ENCODE results near the gene ZC3H12C.
A peak's percentile ranks its signal among the peaks of the same experiment; 100 is the strongest.
"Not testable (repeated sequence)": the region's sequence is repeated elsewhere in the genome, so short reads cannot be mapped to it uniquely, and the experiment has no call there.

ZC3H12C gene

GRCh38 chr11:110092515-110093406, at the start of gene ZC3H12C:
Gene ZC3H12C, plus strand, starts transcription at chr11:110093392. Its CDS starts 20 bp downstream, at chr11:110093412.
- peak; percentile 66 to 87 for DNase-seq

- no peak for DNase-seq
Observed at GRCh38 chr11:110044226-110044968, 48.8 kb upstream of the ZC3H12C start.

- no peak for DNase-seq
Observed at GRCh38 chr11:110046775-110047380, 46.3 kb upstream of the ZC3H12C start.

GRCh38 chr11:110049501-110050200, 43.5 kb upstream of the ZC3H12C start:
- DNase-seq: no peak

GRCh38 chr11:110050201-110050506, 43.0 kb upstream of the ZC3H12C start:
- DNase-seq: no peak

GRCh38 chr11:110053848-110054414, 39.3 kb upstream of the ZC3H12C start:
- no peak for DNase-seq

- DNase-seq: no peak
Observed at GRCh38 chr11:110056956-110057355, 36.2 kb upstream of the ZC3H12C start.

GRCh38 chr11:110059706-110060463, 33.3 kb upstream of the ZC3H12C start:
- no peak for DNase-seq

- no peak for DNase-seq
Observed at GRCh38 chr11:110061296-110061695, 31.9 kb upstream of the ZC3H12C start.

GRCh38 chr11:110062247-110062646, 30.9 kb upstream of the ZC3H12C start:
- no peak for DNase-seq

- DNase-seq: no peak
Observed at GRCh38 chr11:110065189-110065588, 28.0 kb upstream of the ZC3H12C start.

- DNase-seq: not testable (repeated sequence)
Observed at GRCh38 chr11:110068001-110068400, 25.2 kb upstream of the ZC3H12C start.

GRCh38 chr11:110069158-110069737, 23.9 kb upstream of the ZC3H12C start:
- peak in 1 of 2 experiments; percentile 46 for DNase-seq

- no peak for DNase-seq
Observed at GRCh38 chr11:110070176-110070575, 23.0 kb upstream of the ZC3H12C start.

GRCh38 chr11:110071197-110071596, 22.0 kb upstream of the ZC3H12C start:
- no peak for DNase-seq

- DNase-seq: no peak
Observed at GRCh38 chr11:110072930-110073329, 20.3 kb upstream of the ZC3H12C start.

GRCh38 chr11:110074499-110074898, 18.7 kb upstream of the ZC3H12C start:
- DNase-seq: no peak

GRCh38 chr11:110075105-110075846, 17.9 kb upstream of the ZC3H12C start:
- peak in 1 of 2 experiments; percentile 20 for DNase-seq

GRCh38 chr11:110075847-110076208, 17.4 kb upstream of the ZC3H12C start:
- no peak for DNase-seq

GRCh38 chr11:110076371-110076965, 16.7 kb upstream of the ZC3H12C start:
- no peak for DNase-seq
